HEK293 (cell line): ENCODE measurements around the gene GRM5.
"Not testable (repeated sequence)": the region's sequence is repeated elsewhere in the genome, so short reads cannot be mapped to it uniquely, and the experiment has no call there.

Experiments used
- CTCF ChIA-PET: fragments of 350-600 bp; formaldehyde crosslinking; extraction: SDS; loops from one replicate; lab custom pipeline; 2021; ENCODE audit warnings: antibody characterized with exemption; lab: Yijun Ruan, JAX
- POLR2A ChIA-PET: fragments of 300-600 bp; formaldehyde crosslinking; extraction: SDS; loops from one replicate; lab custom pipeline; 2020; ENCODE audit warnings: antibody characterized with exemption, inconsistent platforms; lab: Yijun Ruan, JAX
- H3K27ac ChIP-seq: fragments of 200-500 bp; sonication (Bioruptor generic); 2 replicates; pipeline ENCODE4 v1.5.1; 2014; ENCODE audit warnings: low read depth, low read length, control low read depth, inconsistent platforms; ENCODE audit errors: extremely low read depth
- H3K36me3 ChIP-seq, 2 experiments: fragments of 200-500 bp in 1 of 2; sonication (Bioruptor generic) in 1 of 2; 1 replicate in 1 of 2; 2 replicates in 1 of 2; pipeline ENCODE4 v1.5.1; 2014 to 2017; ENCODE audit warnings: inconsistent platforms in 2 of 2, low read length in 2 of 2; ENCODE audit not compliant: control insufficient read depth in 2 of 2, insufficient read depth in 1 of 2
- H3K4me1 ChIP-seq: fragments of 200-500 bp; sonication (Bioruptor generic); 2 replicates; pipeline ENCODE4 v1.5.1; 2014; ENCODE audit warnings: mild to moderate bottlenecking, low read length, inconsistent platforms; ENCODE audit not compliant: control insufficient read depth, insufficient read depth
- H3K4me3 ChIP-seq: 2 replicates; pipeline ENCODE4 v1.5.1; 2011; ENCODE audit warnings: low read depth, mild to moderate bottlenecking, control low read depth, low read length, moderate library complexity
- H3K9me3 ChIP-seq: fragments of 200-500 bp; sonication (Bioruptor generic); 2 replicates; pipeline ENCODE4 v1.5.1; 2014; ENCODE audit warnings: low read depth, low read length, inconsistent platforms; ENCODE audit not compliant: control insufficient read depth, insufficient read depth
- BCL11A ChIP-seq: fragments of 450-650 bp; formaldehyde crosslinking; IDR thresholded peaks from 2 replicates; pipeline ENCODE4 v1.5.1; 2016; ENCODE audit warnings: low read depth, missing biosample characterization, missing genetic modification characterization
- ZSCAN30 ChIP-seq: fragments of 450-650 bp; IDR thresholded peaks from 2 replicates; pipeline ENCODE4 v1.5.1; 2018; ENCODE audit warnings: missing biosample characterization, mild to moderate bottlenecking, missing genetic modification characterization, moderate library complexity
- TF ChIP-seq, protein P1 (sequence below): IDR thresholded peaks from 2 replicates; pipeline ENCODE4 v1.6.1; 2011; ENCODE audit warnings: mild to moderate bottlenecking, low read depth, low read length, borderline replicate concordance

GRM5 gene

DNA sequence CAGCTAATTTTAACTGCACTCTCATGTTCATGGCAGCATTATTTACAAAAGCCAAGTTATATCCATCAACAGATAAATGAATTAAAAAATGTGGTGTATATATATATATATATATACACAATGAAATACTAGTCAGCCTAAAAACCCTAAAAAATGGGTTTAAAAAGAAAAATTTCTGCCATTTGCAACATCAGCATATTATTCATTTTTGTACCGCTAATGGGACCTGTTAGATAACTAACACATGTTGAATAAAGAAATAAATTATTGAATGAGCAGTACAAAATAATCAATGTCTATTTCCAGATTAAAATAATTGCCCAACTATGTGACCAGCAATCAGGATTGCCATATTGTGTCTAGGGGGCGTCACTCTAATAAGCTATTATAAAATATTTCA is 211.8 kb downstream of the GRM5 start:
- H3K9me3 ChIP-seq, H3K4me1 ChIP-seq, CTCF ChIA-PET, H3K27ac ChIP-seq, H3K36me3 ChIP-seq, H3K4me3 ChIP-seq, POLR2A ChIA-PET: not testable (repeated sequence)

DNA sequence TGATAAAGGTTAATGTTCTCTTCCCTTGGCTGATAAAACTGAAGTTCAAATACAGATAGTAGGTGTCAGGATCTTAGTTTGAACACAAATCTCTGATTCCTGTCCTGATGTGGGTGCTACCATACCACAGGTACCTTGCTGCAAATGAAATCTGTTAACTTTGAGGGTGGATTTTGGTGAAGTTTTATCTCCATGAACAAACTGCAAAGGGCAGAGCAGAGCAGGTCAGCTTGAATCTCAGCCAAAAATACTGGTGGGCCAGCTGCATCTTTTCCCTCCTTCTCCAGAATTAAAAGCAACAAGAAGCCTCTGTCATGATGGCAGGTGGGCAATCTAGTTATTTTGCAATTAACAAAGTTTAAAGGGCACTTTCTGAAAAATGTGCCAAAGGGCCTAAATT is 214.2 kb downstream of the GRM5 start:
- H3K9me3 ChIP-seq, H3K27ac ChIP-seq, H3K36me3 ChIP-seq, H3K4me1 ChIP-seq, H3K4me3 ChIP-seq, POLR2A ChIA-PET, CTCF ChIA-PET: not testable (repeated sequence)

DNA sequence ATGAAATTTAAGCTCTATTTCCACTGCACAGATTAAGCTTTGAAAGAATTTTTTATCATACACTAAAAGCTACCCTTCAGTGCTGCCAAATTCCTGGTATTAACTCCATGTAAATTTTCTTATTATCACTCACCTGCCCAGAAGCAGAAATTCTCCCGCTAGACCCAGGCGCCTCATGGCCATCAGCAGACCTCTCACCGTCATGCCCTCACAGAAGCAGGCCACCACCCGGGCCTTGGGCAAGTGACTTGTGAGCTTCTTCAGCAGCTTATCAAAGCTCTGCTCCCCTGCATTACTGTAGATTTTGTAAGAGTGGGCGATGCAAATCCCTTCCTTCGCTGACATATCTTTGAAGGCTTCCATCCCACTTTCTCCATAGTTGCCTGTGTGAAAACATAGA is 216.0 kb downstream of the GRM5 start:
- CTCF ChIA-PET, H3K27ac ChIP-seq, H3K9me3 ChIP-seq, H3K4me1 ChIP-seq, H3K4me3 ChIP-seq, H3K36me3 ChIP-seq, POLR2A ChIA-PET: not testable (repeated sequence)

DNA sequence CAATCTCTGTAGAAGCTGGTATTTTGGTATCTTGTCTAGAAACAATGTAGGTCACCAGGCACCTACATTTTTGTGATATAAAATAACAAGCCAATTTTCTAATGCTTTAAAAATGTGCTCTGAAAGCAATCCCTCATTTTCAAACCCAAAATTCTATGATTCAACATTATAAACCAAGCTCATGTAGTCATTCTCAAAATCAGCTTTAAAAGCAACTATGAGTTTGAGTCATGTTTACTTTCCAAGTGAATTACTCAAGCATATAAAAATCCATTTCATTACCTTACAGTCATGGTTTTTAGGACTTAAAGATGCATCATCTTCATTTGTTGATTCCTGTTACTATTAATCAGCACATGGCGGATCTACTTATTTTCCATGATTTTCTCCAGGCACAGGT is 216.4 kb downstream of the GRM5 start:
- ChIA-PET POLR2A (no interaction called here), CTCF (no interaction called here)

DNA sequence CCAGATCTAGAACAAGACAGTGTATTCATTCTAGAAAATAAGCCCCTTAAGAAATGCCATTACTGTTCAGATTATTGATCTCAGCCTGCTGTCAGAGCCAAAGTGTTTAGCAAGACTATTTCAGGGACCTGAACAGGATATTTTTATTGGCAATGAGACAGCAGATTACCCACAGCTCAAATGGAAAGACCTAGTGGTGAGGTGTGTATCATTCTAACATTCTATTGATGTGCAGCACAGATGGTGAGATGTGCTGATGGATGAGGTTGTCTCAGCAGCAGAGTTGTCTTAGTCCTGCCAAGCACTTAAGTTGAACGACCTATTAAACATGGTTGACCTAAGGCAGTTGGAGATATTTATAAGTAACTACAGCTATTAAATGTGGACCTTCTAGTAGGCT is 219.5 kb downstream of the GRM5 start:
- POLR2A ChIA-PET, H3K27ac ChIP-seq, H3K4me1 ChIP-seq, CTCF ChIA-PET, H3K36me3 ChIP-seq, H3K4me3 ChIP-seq, H3K9me3 ChIP-seq: not testable (repeated sequence)

More for the DNA sequence above, 216.4 kb downstream of the GRM5 start:
- Histone ChIP-seq H3K27ac (no peak overlapping the region), H3K9me3 (no peaks in the 10 kb centered on the region), H3K4me1 (no peaks in the 10 kb centered on the region), H3K36me3 (no peaks in the 10 kb centered on the region), H3K4me3 (no peak overlapping the region)
- no peak for TF ChIP-seq ZSCAN30
- TF ChIP-seq, protein P1, sequence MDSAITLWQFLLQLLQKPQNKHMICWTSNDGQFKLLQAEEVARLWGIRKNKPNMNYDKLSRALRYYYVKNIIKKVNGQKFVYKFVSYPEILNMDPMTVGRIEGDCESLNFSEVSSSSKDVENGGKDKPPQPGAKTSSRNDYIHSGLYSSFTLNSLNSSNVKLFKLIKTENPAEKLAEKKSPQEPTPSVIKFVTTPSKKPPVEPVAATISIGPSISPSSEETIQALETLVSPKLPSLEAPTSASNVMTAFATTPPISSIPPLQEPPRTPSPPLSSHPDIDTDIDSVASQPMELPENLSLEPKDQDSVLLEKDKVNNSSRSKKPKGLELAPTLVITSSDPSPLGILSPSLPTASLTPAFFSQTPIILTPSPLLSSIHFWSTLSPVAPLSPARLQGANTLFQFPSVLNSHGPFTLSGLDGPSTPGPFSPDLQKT: no peak
- no peak for TF ChIP-seq BCL11A (tag by site-specific recombination)

DNA sequence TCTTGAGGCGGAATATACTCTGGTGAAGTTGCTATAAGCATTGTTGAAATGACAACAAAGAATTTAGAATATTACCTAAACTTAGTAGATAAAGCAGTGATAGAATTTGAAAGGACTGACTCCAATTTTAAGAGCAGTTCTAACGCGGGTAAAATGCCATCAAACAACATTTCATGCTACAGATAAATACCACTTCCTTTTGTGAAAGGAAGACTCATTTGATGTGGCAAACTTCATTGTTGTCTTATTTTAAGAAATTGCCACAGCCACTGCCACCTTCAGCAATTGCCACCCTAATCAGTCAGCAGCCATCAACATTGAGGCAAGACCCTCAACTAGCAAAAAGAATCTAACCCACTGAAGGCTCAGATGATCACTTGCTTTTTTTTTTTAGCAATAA is 220.8 kb downstream of the GRM5 start:
- H3K4me1 ChIP-seq, H3K9me3 ChIP-seq, POLR2A ChIA-PET, H3K36me3 ChIP-seq, H3K4me3 ChIP-seq, CTCF ChIA-PET, H3K27ac ChIP-seq: not testable (repeated sequence)

DNA sequence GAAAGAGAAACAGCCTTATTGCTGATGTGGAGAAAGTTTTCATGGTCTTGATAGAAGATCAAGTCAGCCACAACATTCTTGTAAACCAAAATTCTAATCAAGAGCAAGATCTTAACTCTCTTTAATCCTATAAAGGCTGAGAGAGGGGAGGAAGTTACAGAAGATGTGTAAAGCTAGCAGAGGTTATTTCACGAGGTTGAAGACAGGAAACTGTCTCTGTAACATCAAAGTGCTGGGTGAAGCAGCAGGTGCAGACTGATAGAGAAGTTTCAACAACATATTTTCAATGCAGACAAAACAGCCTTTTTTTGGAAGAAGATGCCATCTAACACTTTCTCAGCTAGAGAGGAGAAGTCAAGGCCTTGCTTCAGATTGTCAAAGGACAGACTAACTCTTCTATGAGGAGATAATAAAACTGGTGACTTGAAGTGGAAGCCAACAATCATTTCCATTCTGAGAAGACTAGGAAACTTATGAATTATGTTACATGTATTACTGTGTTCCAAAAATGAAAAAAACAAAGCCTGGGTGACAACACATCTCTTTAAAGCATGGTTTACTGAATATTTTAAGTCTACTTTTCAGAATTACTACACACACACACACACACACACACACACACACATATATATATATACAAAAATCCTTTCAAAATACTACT is 221.9 kb downstream of the GRM5 start:
- H3K4me3 ChIP-seq, H3K9me3 ChIP-seq, POLR2A ChIA-PET, H3K4me1 ChIP-seq, CTCF ChIA-PET, H3K27ac ChIP-seq, H3K36me3 ChIP-seq: not testable (repeated sequence)

DNA sequence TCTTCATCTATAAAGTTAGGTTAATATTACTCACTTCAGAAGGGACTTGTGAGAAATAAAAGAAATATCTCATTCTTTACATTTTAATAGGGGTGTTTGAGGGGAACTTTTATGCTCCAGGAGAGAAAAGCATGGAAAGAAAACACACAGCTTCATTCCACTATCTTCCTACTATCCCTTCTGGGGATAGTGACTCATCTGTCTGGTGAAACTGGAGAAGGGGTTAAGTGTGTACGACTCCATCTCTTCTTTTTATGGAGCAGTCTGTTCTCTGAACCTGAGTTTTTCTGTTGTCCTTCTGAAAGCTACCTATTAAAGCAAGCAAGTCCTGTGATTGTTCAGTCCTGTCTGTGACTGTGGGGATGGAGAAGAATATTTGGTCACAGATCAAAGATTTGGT is 227.6 kb downstream of the GRM5 start:
- CTCF ChIA-PET: interaction anchor here (0.6 kb wide), 1 partner anchor 442 kb away, joined by 3 read pairs; no protein-coding TSS in a partner anchor
- H3K4me1 ChIP-seq, H3K36me3 ChIP-seq, H3K9me3 ChIP-seq, H3K27ac ChIP-seq, H3K4me3 ChIP-seq, POLR2A ChIA-PET: not testable (repeated sequence)

DNA sequence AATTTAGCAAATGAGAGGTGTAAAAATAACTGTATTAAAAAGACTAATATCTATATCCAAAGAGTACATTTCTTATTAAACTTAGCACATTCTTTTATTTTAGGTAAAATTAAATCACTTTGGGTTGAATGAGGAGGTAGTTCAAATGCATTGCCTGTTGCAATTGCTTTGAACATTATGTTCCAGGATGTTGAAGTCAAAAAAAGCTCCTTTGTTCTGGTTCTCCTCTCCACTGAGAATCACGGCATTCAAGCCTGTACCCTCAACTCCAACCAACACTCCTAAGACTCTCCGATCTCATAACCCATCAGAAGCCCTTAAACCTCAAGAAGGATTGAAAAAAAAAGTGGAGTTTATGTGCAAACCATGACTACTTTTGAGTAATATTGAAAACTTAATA is 230.1 kb downstream of the GRM5 start:
- CTCF ChIA-PET: not testable (repeated sequence)

More for the DNA sequence above, 230.1 kb downstream of the GRM5 start:
- H3K4me1 ChIP-seq, H3K9me3 ChIP-seq, H3K27ac ChIP-seq, H3K4me3 ChIP-seq, H3K36me3 ChIP-seq, POLR2A ChIA-PET: not testable (repeated sequence)
